Effector CD8-positive, alpha-beta T cell (primary cell): ENCODE results near the gene PEX5L.

Experiments used
- DNase-seq: peaks from one replicate; lab custom pipeline; 2025; lab: John Stamatoyannopoulos, UW

The PEX5L gene

GRCh38 chr3:179896507-179896906 lies 140.2 kb downstream of the PEX5L start:
- no peak for DNase-seq

GRCh38 chr3:179895330-179895729 lies 141.4 kb downstream of the PEX5L start:
- DNase-seq: no peak

GRCh38 chr3:179887295-179887943 lies 149.3 kb downstream of the PEX5L start:
- no peak for DNase-seq

GRCh38 chr3:179885950-179886349 lies 150.8 kb downstream of the PEX5L start:
- no peak for DNase-seq

GRCh38 chr3:179884136-179884535 lies 152.6 kb downstream of the PEX5L start:
- DNase-seq: no peak

GRCh38 chr3:179882292-179882691 lies 154.4 kb downstream of the PEX5L start:
- DNase-seq: no peak

GRCh38 chr3:179881791-179882190 lies 154.9 kb downstream of the PEX5L start:
- no peak for DNase-seq

- no peak for DNase-seq
These were observed 155.9 kb downstream of the PEX5L start for GRCh38 chr3:179880868-179881267.

- DNase-seq: no peak
These were observed 160.3 kb downstream of the PEX5L start for GRCh38 chr3:179876440-179876839.

- no peak for DNase-seq
These were observed 163.9 kb downstream of the PEX5L start for GRCh38 chr3:179872842-179873241.

- no peak for DNase-seq
These were observed 165.0 kb downstream of the PEX5L start for GRCh38 chr3:179871782-179872181.

- DNase-seq: no peak
These were observed 168.0 kb downstream of the PEX5L start for GRCh38 chr3:179868715-179869114.

- DNase-seq: no peak
These were observed 168.8 kb downstream of the PEX5L start for GRCh38 chr3:179867961-179868360.

GRCh38 chr3:179865861-179866505 lies 170.8 kb downstream of the PEX5L start:
- no peak for DNase-seq

GRCh38 chr3:179861953-179862352 lies 174.8 kb downstream of the PEX5L start:
- no peak for DNase-seq

GRCh38 chr3:179861292-179861691 lies 175.4 kb downstream of the PEX5L start:
- DNase-seq: no peak

GRCh38 chr3:179860275-179861107 lies 176.2 kb downstream of the PEX5L start:
- DNase-seq: no peak

- DNase-seq: no peak
These were observed 183.6 kb downstream of the PEX5L start for GRCh38 chr3:179853176-179853575.

- no peak for DNase-seq
These were observed 184.4 kb downstream of the PEX5L start for GRCh38 chr3:179852142-179852905.

- no peak for DNase-seq
These were observed 188.0 kb downstream of the PEX5L start for GRCh38 chr3:179848711-179849110.

GRCh38 chr3:179842061-179842460 lies 194.7 kb downstream of the PEX5L start:
- DNase-seq: no peak

GRCh38 chr3:179840985-179841384 lies 195.8 kb downstream of the PEX5L start:
- DNase-seq: no peak
